MCF 10A (cell line): ENCODE measurements around the gene NPTX1. TPM values are rescaled to one million over a fixed set of nuclear protein-coding genes. Genes with fewer than 3 reads are reported as not detected.
"Not testable (repeated sequence)": the region's sequence is repeated elsewhere in the genome, so short reads cannot be mapped to it uniquely, and the experiment has no call there.

Source experiments
- BruUV-seq: library from RNA; stranded (reverse); fragments of 400-500 nt; replicated peaks from 2 replicates; lab custom pipeline; 2021; lab: Mats Ljungman, UMichigan
- CTCF ChIA-PET: fragments of 300-600 bp; sonication (Branson Sonifier 250); formaldehyde crosslinking; extraction: SDS; loops from one replicate; lab custom pipeline; 2021; ENCODE audit warnings: antibody characterized with exemption, inconsistent platforms; lab: Yijun Ruan, JAX
- POLR2A ChIA-PET: fragments of 300-600, 350-650 bp; sonication (Branson Sonifier 250); formaldehyde crosslinking; extraction: SDS; loops from one replicate; lab custom pipeline; 2020; ENCODE audit warnings: antibody characterized with exemption, inconsistent platforms; lab: Yijun Ruan, JAX
- DNase-seq: peaks from one replicate; pipeline ENCODE4 v3.0.0-alpha.2; 2018; ENCODE audit not compliant: unreplicated experiment
- H3K27ac Mint-ChIP-seq: one replicate; pipeline ENCODE4 v1.8.0; 2022; ENCODE audit warnings: mild to moderate bottlenecking, low read depth, mixed read lengths; ENCODE audit not compliant: unreplicated experiment
- H3K27me3 Mint-ChIP-seq: one replicate; pipeline ENCODE4 v1.8.0; 2022; ENCODE audit warnings: mixed read lengths; ENCODE audit not compliant: insufficient read depth, unreplicated experiment
- H3K36me3 Mint-ChIP-seq: one replicate; pipeline ENCODE4 v1.8.0; 2022; ENCODE audit warnings: mild to moderate bottlenecking, moderate library complexity, mixed read lengths; ENCODE audit not compliant: insufficient read depth, unreplicated experiment
- H3K4me1 Mint-ChIP-seq: one replicate; pipeline ENCODE4 v1.8.0; 2022; ENCODE audit warnings: mixed read lengths; ENCODE audit not compliant: insufficient read depth, unreplicated experiment
- H3K4me3 Mint-ChIP-seq: one replicate; pipeline ENCODE4 v1.8.0; 2022; ENCODE audit warnings: mild to moderate bottlenecking, moderate library complexity, mixed read lengths; ENCODE audit not compliant: unreplicated experiment
- H3K9me3 Mint-ChIP-seq: one replicate; pipeline ENCODE4 v1.8.0; 2022; ENCODE audit warnings: mixed read lengths; ENCODE audit not compliant: unreplicated experiment
- CTCF ChIP-seq: fragments of 200-600 bp; IDR thresholded peaks from one replicate; pipeline ENCODE4 v1.8.0; 2022; ENCODE audit warnings: antibody characterized with exemption, mild to moderate bottlenecking; ENCODE audit not compliant: unreplicated experiment
- intact Hi-C: fragments of 100-400 bp; cut with micrococcal nuclease; formaldehyde crosslinking; loops from 2 replicates; pipeline ENCODE4 v1.14.1; 2022
- total RNA-seq: library from RNA; stranded (reverse); gene quantifications from 2 replicates; pipeline ENCODE4 v1.2.3, GENCODE V29; 2022

NPTX1 gene
- total RNA-seq, 1 experiment from 2014 or later: not detected

DNA sequence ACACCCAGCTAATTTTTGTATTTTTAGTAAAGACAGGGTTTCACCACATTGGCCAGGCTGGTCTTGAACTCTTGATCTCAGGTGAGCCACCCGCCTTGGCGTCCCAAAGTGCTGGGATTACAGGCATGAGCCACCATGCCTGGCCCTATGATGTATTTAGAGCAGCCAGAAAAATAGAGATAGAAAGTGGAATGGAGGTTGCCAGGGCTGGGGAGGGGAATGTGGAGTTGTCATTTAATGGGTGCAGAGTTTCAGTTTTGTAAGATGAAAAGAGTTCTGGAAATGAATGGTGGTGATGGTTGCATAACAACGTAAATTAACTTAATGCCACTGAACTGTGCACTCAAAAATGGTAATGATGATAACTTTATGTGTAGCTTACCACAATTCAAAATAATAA is 31.6 kb upstream of the NPTX1 start:
- TF ChIP-seq CTCF: no peak
- H3K4me1 Mint-ChIP-seq: no peaks in the 10 kb centered on the region
- no peak for DNase-seq
- intact Hi-C loops: no loop called here
- no peaks in the 10 kb centered on the region for H3K9me3 Mint-ChIP-seq
- H3K4me3 Mint-ChIP-seq: no peak overlapping the region
- H3K36me3 Mint-ChIP-seq: no peaks in the 10 kb centered on the region
- no TSS peak for BruUV-seq
- H3K27ac Mint-ChIP-seq: no peak overlapping the region
- ChIA-PET CTCF (no interaction called here), POLR2A (interaction anchor here (0.7 to 1.2 kb wide), 2 partner anchors 37 to 48 kb away, joined by 3 read pairs; partner anchors contain the start of gene RPTOR)
- no peaks in the 10 kb centered on the region for H3K27me3 Mint-ChIP-seq

DNA sequence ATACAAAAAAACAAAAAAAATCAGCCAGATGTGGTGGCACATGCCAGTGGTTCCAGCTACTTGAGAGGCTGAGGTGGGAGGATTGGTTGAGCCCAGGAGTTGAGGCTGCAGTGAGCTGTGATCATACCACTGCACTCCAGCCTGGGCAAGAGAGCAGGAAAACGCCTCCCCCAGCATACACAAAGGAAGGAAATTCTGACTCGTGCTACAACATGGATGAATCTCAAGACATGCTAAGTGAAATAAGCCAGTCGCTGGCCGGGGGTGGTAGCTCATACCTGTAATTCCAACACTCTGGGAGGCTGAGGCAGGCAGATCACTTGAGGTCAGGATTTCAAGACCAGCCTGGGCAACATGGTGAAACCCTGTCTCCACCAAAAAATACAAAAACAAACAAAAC is 30.8 kb upstream of the NPTX1 start:
- H3K27ac Mint-ChIP-seq, intact Hi-C loops, CTCF ChIA-PET, H3K36me3 Mint-ChIP-seq, H3K27me3 Mint-ChIP-seq, BruUV-seq, H3K4me1 Mint-ChIP-seq, H3K4me3 Mint-ChIP-seq, H3K9me3 Mint-ChIP-seq, DNase-seq: not testable (repeated sequence)
- POLR2A ChIA-PET: interaction anchor here (1.2 kb wide), 1 partner anchor 37 kb away, joined by 3 read pairs; the partner anchor contains the start of gene RPTOR

DNA sequence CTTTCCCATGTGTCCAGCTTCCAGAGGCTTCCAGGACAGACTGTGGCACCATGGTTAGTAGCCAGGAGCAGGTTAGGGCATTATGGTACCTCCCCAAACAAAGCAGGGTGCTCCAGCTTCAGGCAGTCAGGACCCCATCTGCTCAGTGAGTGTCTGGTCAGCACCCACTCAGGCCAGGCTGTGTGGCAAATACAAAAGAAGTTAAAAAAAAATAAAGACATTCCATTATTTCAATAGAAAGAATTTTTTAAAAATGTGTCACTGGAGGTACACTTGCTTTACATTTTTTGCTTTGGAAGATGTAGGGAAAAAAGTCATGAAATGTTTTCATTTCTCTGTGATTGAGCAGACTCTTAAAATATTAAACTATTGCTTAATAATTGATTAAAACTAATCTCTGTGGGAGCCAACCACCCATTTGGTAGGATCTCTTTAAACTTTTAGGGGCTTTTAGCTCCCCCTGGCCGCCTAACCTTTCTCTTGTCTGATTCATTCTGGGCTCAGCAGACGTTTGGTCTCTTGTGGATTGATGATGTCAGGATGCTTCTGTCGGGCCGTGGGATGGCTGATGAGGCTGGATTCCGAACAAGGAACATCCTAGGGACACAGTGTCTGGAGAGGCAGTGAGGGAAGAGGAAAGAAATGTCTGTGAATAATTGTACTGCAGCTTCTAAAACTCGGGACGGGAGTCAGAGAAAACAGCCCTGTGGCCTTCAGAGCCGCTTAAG is 28.4 kb upstream of the NPTX1 start:
- Mint-ChIP-seq H3K36me3 (peaks cover 5% of the 10 kb centered on the region), H3K4me1 (peaks cover 12% of the 10 kb centered on the region), H3K27me3 (no peaks in the 10 kb centered on the region), H3K4me3 (no peak overlapping the region), H3K27ac (no peak overlapping the region), H3K9me3 (no peaks in the 10 kb centered on the region)
- CTCF ChIA-PET: interaction anchor here (0.7 kb wide), 1 partner anchor 71 kb away, joined by 3 read pairs; no protein-coding TSS in a partner anchor
- no peak for DNase-seq
- intact Hi-C loops: no loop called here
- BruUV-seq: no TSS peak
- POLR2A ChIA-PET: no interaction called here
- TF ChIP-seq CTCF: no peak

DNA sequence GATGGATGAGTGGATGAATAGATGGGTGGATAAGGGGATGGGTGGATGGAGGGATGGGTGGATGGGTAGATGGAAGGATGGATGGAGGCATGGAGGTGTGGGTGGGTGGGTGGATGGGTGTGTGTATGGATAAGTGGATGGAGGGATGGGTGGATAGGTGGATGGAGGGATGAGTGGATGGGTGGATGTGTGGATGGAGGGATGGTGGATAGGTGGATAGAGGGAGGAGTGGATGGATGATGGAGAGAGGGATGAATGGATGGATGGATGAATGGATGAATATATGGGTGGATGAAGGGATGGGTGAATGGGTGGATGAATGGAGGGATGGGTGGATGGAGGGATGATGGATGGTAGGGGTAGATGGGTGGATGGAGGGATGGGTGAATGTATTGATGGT is 27.5 kb upstream of the NPTX1 start:
- POLR2A ChIA-PET: no interaction called here
- CTCF ChIA-PET: no interaction called here
- DNase-seq: no peak
- intact Hi-C loops: no loop called here
- no peak for TF ChIP-seq CTCF
- Mint-ChIP-seq H3K36me3 (peaks cover 5% of the 10 kb centered on the region), H3K9me3 (no peaks in the 10 kb centered on the region), H3K4me1 (peaks cover 12% of the 10 kb centered on the region), H3K4me3 (no peak overlapping the region), H3K27ac (no peak overlapping the region), H3K27me3 (no peaks in the 10 kb centered on the region)
- no TSS peak for BruUV-seq
